ENCODE measurements around the gene LACTBL1.
"Not testable (repeated sequence)": the region's sequence is repeated elsewhere in the genome, so short reads cannot be mapped to it uniquely, and the experiment has no call there.

Gene LACTBL1

GRCh38 chr1:22972760-22973159, at the start of gene LACTBL1:
LACTBL1 (minus strand) TSS chr1:22972866; CDS start chr1:22972316, 550 bp downstream.
- no peak for DNase-seq

GRCh38 chr1:23021834-23022233, 49.2 kb upstream of the LACTBL1 start:
- no peak for DNase-seq

GRCh38 chr1:23020706-23021405, 48.2 kb upstream of the LACTBL1 start:
- no peak for DNase-seq

- peak; percentile 35 for DNase-seq
Observed at GRCh38 chr1:23019863-23020625, 47.4 kb upstream of the LACTBL1 start.

- peak; percentile 89 for DNase-seq
Observed at GRCh38 chr1:23019094-23019862, 46.6 kb upstream of the LACTBL1 start, which contains the start of gene KDM1A. KDM1A (plus strand) TSS chr1:23019468; CDS start chr1:23019597, 129 bp downstream.

- DNase-seq = no peak
Observed at GRCh38 chr1:23018661-23019093, 46.0 kb upstream of the LACTBL1 start.

- DNase-seq = no peak
Observed at GRCh38 chr1:23013657-23014056, 41.0 kb upstream of the LACTBL1 start.

- not testable (repeated sequence) for DNase-seq
Observed at GRCh38 chr1:23010025-23010424, 37.4 kb upstream of the LACTBL1 start.

GRCh38 chr1:23008901-23009300, 36.2 kb upstream of the LACTBL1 start:
- no peak for DNase-seq

GRCh38 chr1:23007106-23007505, 34.4 kb upstream of the LACTBL1 start:
- no peak for DNase-seq

- not testable (repeated sequence) for DNase-seq
Observed at GRCh38 chr1:23004769-23005168, 32.1 kb upstream of the LACTBL1 start.

- DNase-seq = no peak
Observed at GRCh38 chr1:23004112-23004511, 31.4 kb upstream of the LACTBL1 start.

- not testable (repeated sequence) for DNase-seq
Observed at GRCh38 chr1:23002218-23002617, 29.6 kb upstream of the LACTBL1 start.

- DNase-seq = not testable (repeated sequence)
Observed at GRCh38 chr1:23000133-23000532, 27.5 kb upstream of the LACTBL1 start.

GRCh38 chr1:22997528-22997927, 24.9 kb upstream of the LACTBL1 start:
- not testable (repeated sequence) for DNase-seq

- DNase-seq = no peak
Observed at GRCh38 chr1:22995774-22996173, 23.1 kb upstream of the LACTBL1 start.

GRCh38 chr1:22993220-22993795, 20.6 kb upstream of the LACTBL1 start:
- not testable (repeated sequence) for DNase-seq

GRCh38 chr1:22992384-22992783, 19.7 kb upstream of the LACTBL1 start:
- not testable (repeated sequence) for DNase-seq

- no peak for DNase-seq
Observed at GRCh38 chr1:22983944-22984343, 11.3 kb upstream of the LACTBL1 start.

- not testable (repeated sequence) for DNase-seq
Observed at GRCh38 chr1:22980471-22980790, 7.8 kb upstream of the LACTBL1 start.

- no peak for DNase-seq
Observed at GRCh38 chr1:22978299-22978698, 5.6 kb upstream of the LACTBL1 start.

- DNase-seq = no peak
Observed at GRCh38 chr1:22976461-22977243, 4.0 kb upstream of the LACTBL1 start.

Data from activated CD4-positive, CD25-positive, alpha-beta regulatory T cell treated with anti-CD3 and anti-CD28 coated beads, Interleukin-2, amount 50 U/mL, for 72 hours (primary cell).